WTC11 (cell line): ENCODE measurements around the gene RBBP4.

Source experiments
- ATF1 ChIP-seq: sonication (generic); formaldehyde crosslinking; IDR thresholded peaks from 2 replicates; pipeline ENCODE4 v1.8.1; 2023; ENCODE audit warnings: mild to moderate bottlenecking, moderate library complexity, missing genetic modification reagents
- CBFB ChIP-seq: sonication (generic); formaldehyde crosslinking; IDR thresholded peaks from 2 replicates; pipeline ENCODE4 v1.8.1; 2022; ENCODE audit warnings: mild to moderate bottlenecking, low read depth, missing genetic modification reagents
- CTCF ChIP-seq: fragments of 200-600 bp; IDR thresholded peaks from 2 replicates; pipeline ENCODE4 v1.8.0; 2022; ENCODE audit warnings: antibody characterized with exemption
- ERG ChIP-seq: fragments of 250-450 bp; sonication (Bioruptor Pico); IDR thresholded peaks from 2 replicates; pipeline ENCODE4 v1.8.0; 2021; ENCODE audit warnings: mild to moderate bottlenecking
- FOXP4 ChIP-seq: sonication (generic); formaldehyde crosslinking; IDR thresholded peaks from 2 replicates; pipeline ENCODE4 v1.8.0; 2022; ENCODE audit warnings: mild to moderate bottlenecking, missing genetic modification reagents
- GRHL2 ChIP-seq: fragments of 250-450 bp; sonication (Bioruptor Pico); IDR thresholded peaks from 2 replicates; pipeline ENCODE4 v1.8.0; 2022; ENCODE audit warnings: mild to moderate bottlenecking, moderate library complexity; ENCODE audit not compliant: insufficient replicate concordance, severe bottlenecking
- JUN ChIP-seq: sonication (generic); formaldehyde crosslinking; IDR thresholded peaks from 2 replicates; pipeline ENCODE4 v1.8.0; 2023; ENCODE audit warnings: mild to moderate bottlenecking, missing genetic modification reagents
- KAT7 ChIP-seq: sonication (generic); formaldehyde crosslinking; IDR thresholded peaks from 2 replicates; pipeline ENCODE4 v1.8.1; 2023; ENCODE audit warnings: missing genetic modification reagents, mild to moderate bottlenecking, borderline replicate concordance
- NR2C2 ChIP-seq: sonication (generic); formaldehyde crosslinking; IDR thresholded peaks from 2 replicates; pipeline ENCODE4 v1.8.0; 2022; ENCODE audit warnings: mild to moderate bottlenecking, missing genetic modification reagents
- PRDM15 ChIP-seq: sonication (generic); formaldehyde crosslinking; IDR thresholded peaks from 2 replicates; pipeline ENCODE4 v1.8.0; 2022; ENCODE audit warnings: missing genetic modification reagents
- SP1 ChIP-seq: sonication (generic); formaldehyde crosslinking; conservative IDR thresholded peaks from 2 replicates; pipeline ENCODE4 v1.8.1; 2022; ENCODE audit warnings: missing genetic modification reagents
- TEAD4 ChIP-seq: sonication (generic); formaldehyde crosslinking; IDR thresholded peaks from 2 replicates; pipeline ENCODE4 v1.8.0; 2022; ENCODE audit warnings: mild to moderate bottlenecking, missing genetic modification reagents
- ZBTB21 ChIP-seq: sonication (generic); formaldehyde crosslinking; IDR thresholded peaks from 2 replicates; pipeline ENCODE4 v1.8.1; 2023; ENCODE audit warnings: mild to moderate bottlenecking, missing genetic modification reagents, borderline replicate concordance
- ZNF263 ChIP-seq: sonication (generic); formaldehyde crosslinking; IDR thresholded peaks from 2 replicates; pipeline ENCODE4 v1.8.1; 2022; ENCODE audit warnings: low read depth, mild to moderate bottlenecking, moderate library complexity, missing genetic modification reagents

GRCh38 chr1:32609180-32609579 lies 41.8 kb upstream of the RBBP4 start:
- TF ChIP-seq ZNF263 (CRISPR knock-in tag) (no peak), CTCF (no peak), SP1 (CRISPR knock-in tag) (no peak), KAT7 (no peak), ZBTB21 (CRISPR knock-in tag) (no peak), PRDM15 (CRISPR knock-in tag) (no peak), TEAD4 (no peak), ERG (CRISPR knock-in tag) (no peak), GRHL2 (CRISPR knock-in tag) (no peak), ATF1 (no peak), FOXP4 (CRISPR knock-in tag) (no peak), NR2C2 (CRISPR knock-in tag) (no peak), JUN (CRISPR knock-in tag) (no peak), CBFB (no peak)
